Kidney epithelial cell (primary cell): Measurements from ENCODE around the gene NFIC. TPM values are rescaled to one million over a fixed set of nuclear protein-coding genes. Genes with fewer than 3 reads are reported as not detected.
"Not testable (repeated sequence)": the region's sequence is repeated elsewhere in the genome, so short reads cannot be mapped to it uniquely, and the experiment has no call there.

Source experiments
- DNase-seq: peaks from one replicate; pipeline ENCODE4 v3.0.0-alpha.2; 2010; ENCODE audit warnings: low read depth
- H3K27me3 ChIP-seq: 2 replicates; pipeline ENCODE4 v1.6.0; 2011; ENCODE audit warnings: low read length; ENCODE audit not compliant: control insufficient read depth, insufficient read depth
- H3K36me3 ChIP-seq: 2 replicates; pipeline ENCODE4 v1.5.1; 2011; ENCODE audit warnings: low read length; ENCODE audit not compliant: control insufficient read depth, insufficient read depth
- H3K4me3 ChIP-seq: 2 replicates; pipeline ENCODE4 v1.5.1; 2011; ENCODE audit warnings: low read depth, mild to moderate bottlenecking, control low read depth, low read length
- CTCF ChIP-seq: IDR thresholded peaks from 2 replicates; pipeline ENCODE4 v1.5.1; 2011; ENCODE audit warnings: mild to moderate bottlenecking, moderate library complexity, low read length, control low read depth, inconsistent platforms; ENCODE audit not compliant: insufficient read depth, poor library complexity, severe bottlenecking
- total RNA-seq: library from RNA; depleted of rRNA; stranded (reverse); fragments of >200 nt; gene quantifications from 2 replicates; pipeline ENCODE4 v1.2.3, GENCODE V29; 2015

NFIC gene
- total RNA-seq, 1 donor from 2014 or later: 18.0 TPM

GRCh38 chr19:3398114-3398899 lies 31.9 kb downstream of the NFIC start:
- Histone ChIP-seq H3K27me3 (no peaks in the 10 kb centered on the region), H3K36me3 (peaks cover 1% of the 10 kb centered on the region), H3K4me3 (no peak overlapping the region)
- no peak for TF ChIP-seq CTCF
- no peak for DNase-seq

GRCh38 chr19:3398900-3399278 lies 32.5 kb downstream of the NFIC start:
- Histone ChIP-seq H3K27me3 (no peaks in the 10 kb centered on the region), H3K4me3 (no peak overlapping the region), H3K36me3 (peaks cover 1% of the 10 kb centered on the region)
- no peak for DNase-seq
- no peak for TF ChIP-seq CTCF

GRCh38 chr19:3399311-3399710 lies 32.9 kb downstream of the NFIC start:
- not testable (repeated sequence) for DNase-seq, H3K27me3 ChIP-seq, H3K4me3 ChIP-seq, H3K36me3 ChIP-seq

GRCh38 chr19:3401004-3401768 lies 34.8 kb downstream of the NFIC start:
- no peak overlapping the region for H3K4me3 ChIP-seq
- H3K27me3 ChIP-seq: no peaks in the 10 kb centered on the region
- DNase-seq: no peak
- no peak for TF ChIP-seq CTCF
- H3K36me3 ChIP-seq: peaks cover 1% of the 10 kb centered on the region

- no peak overlapping the region for H3K4me3 ChIP-seq
These were observed 36.5 kb downstream of the NFIC start for GRCh38 chr19:3402631-3403443.

More at GRCh38 chr19:3402631-3403443, 36.5 kb downstream of the NFIC start:
- Histone ChIP-seq H3K36me3 (peaks cover 1% of the 10 kb centered on the region), H3K27me3 (no peaks in the 10 kb centered on the region)
- no peak for TF ChIP-seq CTCF
- DNase-seq: no peak
